Liver (tissue), 9 donors: Measurements from ENCODE around the gene RIC1. TPM values are rescaled to one million over a fixed set of nuclear protein-coding genes. Genes with fewer than 3 reads are reported as not detected.

ENCODE experiments used
- DNase-seq: peaks from one replicate; pipeline ENCODE4 v3.0.0-alpha.2; 2017; ENCODE audit warnings: low spot score
- H3K27ac ChIP-seq, 2 donors: one replicate each; pipeline ENCODE4 v1.7.0; 2013; ENCODE audit warnings: inconsistent platforms in 2 of 2, low read length in 2 of 2, control low read depth in 1 of 2, low read depth in 1 of 2, mild to moderate bottlenecking in 1 of 2
- H3K27me3 ChIP-seq, 4 donors: one replicate each; pipeline versions ENCODE4 v1.6.1 to v1.7.0; 2013; ENCODE audit warnings: low read length in 3 of 4, inconsistent platforms in 1 of 4, mild to moderate bottlenecking in 1 of 4, moderate library complexity in 1 of 4; ENCODE audit not compliant: control insufficient read depth in 4 of 4, insufficient read depth in 4 of 4
- H3K36me3 ChIP-seq, 4 donors: one replicate each; pipeline versions ENCODE4 v1.6.1 to v1.7.0; 2013; ENCODE audit warnings: low read length in 3 of 4, mild to moderate bottlenecking in 3 of 4, low read depth in 1 of 4, moderate library complexity in 1 of 4; ENCODE audit not compliant: control insufficient read depth in 4 of 4, insufficient read depth in 3 of 4
- H3K4me1 ChIP-seq, 4 donors: one replicate each; pipeline versions ENCODE4 v1.6.1 to v1.7.0; 2013; ENCODE audit warnings: low read length in 3 of 4, mild to moderate bottlenecking in 3 of 4, moderate library complexity in 1 of 4; ENCODE audit not compliant: control insufficient read depth in 4 of 4, insufficient read depth in 4 of 4
- H3K4me3 ChIP-seq, 3 donors: one replicate each; pipeline versions ENCODE4 v1.6.1 to v1.7.0; 2013; ENCODE audit warnings: low read length in 3 of 3, control low read depth in 1 of 3, low read depth in 1 of 3, mild to moderate bottlenecking in 1 of 3
- H3K9ac ChIP-seq, 2 donors: one replicate each; pipeline ENCODE4 v1.7.0; 2013; ENCODE audit warnings: low read length in 2 of 2, mild to moderate bottlenecking in 2 of 2, moderate library complexity in 2 of 2, control low read depth in 1 of 2, low read depth in 1 of 2
- H3K9me3 ChIP-seq, 4 donors: one replicate each; pipeline versions ENCODE4 v1.6.1 to v1.7.0; 2013; ENCODE audit warnings: low read length in 3 of 4; ENCODE audit not compliant: control insufficient read depth in 4 of 4
- EGR1 ChIP-seq, 2 donors: IDR thresholded peaks; 2 replicates each; pipeline ENCODE4 v1.6.1; 2016 to 2018; ENCODE audit warnings: antibody characterized with exemption in 2 of 2, low read depth in 2 of 2
- FOXA1 ChIP-seq: IDR thresholded peaks from 2 replicates; pipeline ENCODE4 v1.6.1; 2016; ENCODE audit warnings: antibody characterized with exemption
- FOXA2 ChIP-seq: IDR thresholded peaks from 2 replicates; pipeline ENCODE4 v1.6.1; 2016; ENCODE audit warnings: antibody characterized with exemption
- GABPA ChIP-seq, 2 donors: IDR thresholded peaks in 1 of 2; conservative IDR thresholded peaks in 1 of 2; 2 replicates each; pipeline ENCODE4 v1.6.1; 2016; ENCODE audit warnings: antibody characterized with exemption in 2 of 2, mild to moderate bottlenecking in 1 of 2, moderate library complexity in 1 of 2
- HNF4A ChIP-seq, 2 donors: conservative IDR thresholded peaks; 2 replicates each; pipeline ENCODE4 v1.6.1; 2016; ENCODE audit warnings: antibody characterized with exemption in 2 of 2, mild to moderate bottlenecking in 2 of 2
- HNF4G ChIP-seq: IDR thresholded peaks from 2 replicates; pipeline ENCODE4 v1.6.1; 2016; ENCODE audit warnings: antibody characterized with exemption
- JUND ChIP-seq, 2 donors: IDR thresholded peaks; 2 replicates each; pipeline ENCODE4 v1.6.1; 2016; ENCODE audit warnings: antibody characterized with exemption in 2 of 2
- NR2F2 ChIP-seq: IDR thresholded peaks from 2 replicates; pipeline ENCODE4 v1.6.1; 2016; ENCODE audit warnings: antibody characterized with exemption
- RAD21 ChIP-seq, 2 donors: IDR thresholded peaks; 2 replicates each; pipeline ENCODE4 v1.6.1; 2016; ENCODE audit warnings: antibody characterized with exemption in 2 of 2, mild to moderate bottlenecking in 2 of 2
- RXRA ChIP-seq, 2 donors: IDR thresholded peaks; 2 replicates each; pipeline ENCODE4 v1.6.1; 2017 to 2018; ENCODE audit warnings: antibody characterized with exemption in 2 of 2, mild to moderate bottlenecking in 1 of 2
- SP1 ChIP-seq: IDR thresholded peaks from 2 replicates; pipeline ENCODE4 v1.6.1; 2018; ENCODE audit warnings: antibody characterized with exemption, mild to moderate bottlenecking
- TAF1 ChIP-seq: conservative IDR thresholded peaks from 2 replicates; pipeline ENCODE4 v1.6.1; 2016; ENCODE audit warnings: antibody characterized with exemption, mild to moderate bottlenecking
- YY1 ChIP-seq: IDR thresholded peaks from 2 replicates; pipeline ENCODE4 v1.6.1; 2016; ENCODE audit warnings: antibody characterized with exemption, mild to moderate bottlenecking
- ZBTB33 ChIP-seq: IDR thresholded peaks from 2 replicates; pipeline ENCODE4 v1.6.1; 2016; ENCODE audit warnings: antibody characterized with exemption
- WGBS: extraction: QIAGEN DNeasy Blood & Tissue Kit; methylation state at CpG from one replicate; pipeline ENCODE4 v1.1.7; 2013; 5-methylcytosine and 5-hydroxymethylcytosine counted together
- polyA plus RNA-seq, 2 donors: library from polyadenylated mRNA; stranded (reverse) in 1 of 2; unstranded in 1 of 2; fragments of 200-250 nt in 1 of 2; fragments of >200 nt in 1 of 2; fragmentation: Nextera tagmentation in 1 of 2; extraction: Ambion mirVana in 1 of 2; gene quantifications; one replicate each; pipeline versions ENCODE4 v1.2.1 to v1.2.3, GENCODE V29; 2013 to 2015
- total RNA-seq, 2 donors: library from RNA; depleted of rRNA; stranded (reverse); fragments of >200 nt; gene quantifications; one replicate each; pipeline ENCODE4 v1.2.3, GENCODE V29; 2014
- TF ChIP-seq, protein P1 (sequence below): fragments of 150-350 bp; IDR thresholded peaks from 2 replicates; pipeline ENCODE4 v1.5.1; 2017; ENCODE audit warnings: improper control_type of control experiment, low read depth, low read length; ENCODE audit not compliant: missing input control
- TF ChIP-seq, protein P2 (sequence below): IDR thresholded peaks from 2 replicates; pipeline ENCODE4 v1.6.1; 2016; ENCODE audit warnings: antibody characterized with exemption, mild to moderate bottlenecking
- TF ChIP-seq, protein P3 (sequence below): IDR thresholded peaks from 2 replicates; pipeline ENCODE4 v1.6.1; 2016; ENCODE audit warnings: antibody characterized with exemption
- TF ChIP-seq, protein P4 (sequence below): IDR thresholded peaks from 2 replicates; pipeline ENCODE4 v1.6.1; 2016; ENCODE audit warnings: antibody characterized with exemption
- donor health status: healthy.
- donor health status: healthy.
- donor health status: healthy.
- donor health status: healthy.
- donor health status: healthy.

Gene RIC1
- total and polyA plus RNA-seq, 4 donors, result 4.1 to 25.8 (median 9.8) TPM

DNA sequence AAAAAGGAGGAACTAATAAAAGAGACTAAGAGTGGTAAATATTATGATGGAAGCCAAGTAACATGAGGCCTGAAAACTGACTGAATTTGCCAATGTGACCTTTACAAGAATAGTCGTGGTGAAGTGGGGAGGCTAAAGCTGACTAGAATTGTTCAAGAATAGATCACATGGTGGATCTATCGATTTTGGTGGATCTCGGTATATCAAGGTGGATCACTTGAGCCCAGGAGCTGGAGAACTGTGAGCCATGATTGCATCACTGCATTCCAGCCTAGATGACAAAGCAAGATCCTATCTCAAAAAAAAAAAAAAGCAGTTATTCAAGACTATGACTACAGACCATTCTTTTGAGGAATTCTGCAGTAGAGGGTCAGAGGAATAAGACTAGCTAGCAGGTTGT, 189.0 kb downstream of the RIC1 start:
- no peaks in the 10 kb centered on the region for H3K9me3 ChIP-seq
- H3K9ac ChIP-seq, result no peak overlapping the region
- no peak overlapping the region for H3K4me3 ChIP-seq
- TF ChIP-seq FOXA2 (no peak), EGR1 (IDR thresholded peaks at IDR 0.05; ENCODE audit: low read depth in 2 of 2) (no peak), GABPA (IDR thresholded peaks at IDR 0.05 in 1 of 2, conservative IDR thresholded peaks at IDR 0.05 in 1 of 2) (no peak), TAF1 (no peak), RAD21 (IDR thresholded peaks at IDR 0.05) (no peak), HNF4A (conservative IDR thresholded peaks at IDR 0.05) (no peak), YY1 (no peak), NR2F2 (no peak), JUND (IDR thresholded peaks at IDR 0.05) (no peak), ZBTB33 (no peak), HNF4G (no peak), SP1 (no peak), RXRA (IDR thresholded peaks at IDR 0.05) (no peak), FOXA1 (no peak)
- TF ChIP-seq, protein P1, sequence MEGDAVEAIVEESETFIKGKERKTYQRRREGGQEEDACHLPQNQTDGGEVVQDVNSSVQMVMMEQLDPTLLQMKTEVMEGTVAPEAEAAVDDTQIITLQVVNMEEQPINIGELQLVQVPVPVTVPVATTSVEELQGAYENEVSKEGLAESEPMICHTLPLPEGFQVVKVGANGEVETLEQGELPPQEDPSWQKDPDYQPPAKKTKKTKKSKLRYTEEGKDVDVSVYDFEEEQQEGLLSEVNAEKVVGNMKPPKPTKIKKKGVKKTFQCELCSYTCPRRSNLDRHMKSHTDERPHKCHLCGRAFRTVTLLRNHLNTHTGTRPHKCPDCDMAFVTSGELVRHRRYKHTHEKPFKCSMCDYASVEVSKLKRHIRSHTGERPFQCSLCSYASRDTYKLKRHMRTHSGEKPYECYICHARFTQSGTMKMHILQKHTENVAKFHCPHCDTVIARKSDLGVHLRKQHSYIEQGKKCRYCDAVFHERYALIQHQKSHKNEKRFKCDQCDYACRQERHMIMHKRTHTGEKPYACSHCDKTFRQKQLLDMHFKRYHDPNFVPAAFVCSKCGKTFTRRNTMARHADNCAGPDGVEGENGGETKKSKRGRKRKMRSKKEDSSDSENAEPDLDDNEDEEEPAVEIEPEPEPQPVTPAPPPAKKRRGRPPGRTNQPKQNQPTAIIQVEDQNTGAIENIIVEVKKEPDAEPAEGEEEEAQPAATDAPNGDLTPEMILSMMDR, result no peak
- TF ChIP-seq, protein P2, sequence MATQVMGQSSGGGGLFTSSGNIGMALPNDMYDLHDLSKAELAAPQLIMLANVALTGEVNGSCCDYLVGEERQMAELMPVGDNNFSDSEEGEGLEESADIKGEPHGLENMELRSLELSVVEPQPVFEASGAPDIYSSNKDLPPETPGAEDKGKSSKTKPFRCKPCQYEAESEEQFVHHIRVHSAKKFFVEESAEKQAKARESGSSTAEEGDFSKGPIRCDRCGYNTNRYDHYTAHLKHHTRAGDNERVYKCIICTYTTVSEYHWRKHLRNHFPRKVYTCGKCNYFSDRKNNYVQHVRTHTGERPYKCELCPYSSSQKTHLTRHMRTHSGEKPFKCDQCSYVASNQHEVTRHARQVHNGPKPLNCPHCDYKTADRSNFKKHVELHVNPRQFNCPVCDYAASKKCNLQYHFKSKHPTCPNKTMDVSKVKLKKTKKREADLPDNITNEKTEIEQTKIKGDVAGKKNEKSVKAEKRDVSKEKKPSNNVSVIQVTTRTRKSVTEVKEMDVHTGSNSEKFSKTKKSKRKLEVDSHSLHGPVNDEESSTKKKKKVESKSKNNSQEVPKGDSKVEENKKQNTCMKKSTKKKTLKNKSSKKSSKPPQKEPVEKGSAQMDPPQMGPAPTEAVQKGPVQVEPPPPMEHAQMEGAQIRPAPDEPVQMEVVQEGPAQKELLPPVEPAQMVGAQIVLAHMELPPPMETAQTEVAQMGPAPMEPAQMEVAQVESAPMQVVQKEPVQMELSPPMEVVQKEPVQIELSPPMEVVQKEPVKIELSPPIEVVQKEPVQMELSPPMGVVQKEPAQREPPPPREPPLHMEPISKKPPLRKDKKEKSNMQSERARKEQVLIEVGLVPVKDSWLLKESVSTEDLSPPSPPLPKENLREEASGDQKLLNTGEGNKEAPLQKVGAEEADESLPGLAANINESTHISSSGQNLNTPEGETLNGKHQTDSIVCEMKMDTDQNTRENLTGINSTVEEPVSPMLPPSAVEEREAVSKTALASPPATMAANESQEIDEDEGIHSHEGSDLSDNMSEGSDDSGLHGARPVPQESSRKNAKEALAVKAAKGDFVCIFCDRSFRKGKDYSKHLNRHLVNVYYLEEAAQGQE, result no peak
- TF ChIP-seq, protein P3, sequence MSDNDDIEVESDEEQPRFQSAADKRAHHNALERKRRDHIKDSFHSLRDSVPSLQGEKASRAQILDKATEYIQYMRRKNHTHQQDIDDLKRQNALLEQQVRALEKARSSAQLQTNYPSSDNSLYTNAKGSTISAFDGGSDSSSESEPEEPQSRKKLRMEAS, result no peak
- TF ChIP-seq, protein P4, sequence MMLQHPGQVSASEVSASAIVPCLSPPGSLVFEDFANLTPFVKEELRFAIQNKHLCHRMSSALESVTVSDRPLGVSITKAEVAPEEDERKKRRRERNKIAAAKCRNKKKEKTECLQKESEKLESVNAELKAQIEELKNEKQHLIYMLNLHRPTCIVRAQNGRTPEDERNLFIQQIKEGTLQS, result no peak
- H3K36me3 ChIP-seq, result peaks cover 0 to 9% (median 5%) of the 10 kb centered on the region in 4 donors
- no peak overlapping the region for H3K27ac ChIP-seq
- no peaks in the 10 kb centered on the region for H3K27me3 ChIP-seq
- no peaks in the 10 kb centered on the region for H3K4me1 ChIP-seq
- DNase-seq, result no peak
- WGBS, result 95% methylated on average over 3 of the region's 3 CpGs
